Measurements from ENCODE around the gene ST6GALNAC4. TPM values are rescaled to one million over a fixed set of nuclear protein-coding genes. Genes with fewer than 3 reads are reported as not detected.

ST6GALNAC4 gene
- total and polyA plus RNA-seq, 5 donors = 24.3 to 36.7 (median 31.4) TPM

Small RNAs within 50 kb of the gene (microRNA-seq; reads per million reads assigned to microRNA genes)
- gene MIR4672 = 0 reads per million in 2 donors

Other genes starting within 250 kb of the ST6GALNAC4 start
- gene CFAP157, start 210.1 kb downstream of the ST6GALNAC4 start, total RNA-seq = not detected
- 0.18 TPM for gene CFAP157, start 210.1 kb downstream of the ST6GALNAC4 start, polyA plus RNA-seq
- gene PTRH1, start 201.4 kb downstream of the ST6GALNAC4 start, total RNA-seq = 10 to 100 TPM in 3 of 4 donors, 1 to 10 TPM in 1; 8.7 to 15.0 (median 11.6) TPM
- 16.3 TPM for gene PTRH1, start 201.4 kb downstream of the ST6GALNAC4 start, polyA plus RNA-seq
- under 1 TPM in 3 of 4 donors, not detected in 1; 0.06 to 0.14 (median 0.11) TPM for gene TTC16, start 201.0 kb downstream of the ST6GALNAC4 start, total RNA-seq
- 0.14 TPM for gene TTC16, start 201.0 kb downstream of the ST6GALNAC4 start, polyA plus RNA-seq
- gene TOR2A, start 181.7 kb downstream of the ST6GALNAC4 start, total RNA-seq = 1 to 10 TPM; 3.1 to 3.9 (median 3.5) TPM
- gene TOR2A, start 181.7 kb downstream of the ST6GALNAC4 start, polyA plus RNA-seq = 3.7 TPM
- gene SH2D3C, start 138.4 kb downstream of the ST6GALNAC4 start, total RNA-seq = 10 to 100 TPM in 3 of 4 donors, 1 to 10 TPM in 1; 9.4 to 15.5 (median 12.7) TPM
- gene SH2D3C, start 138.4 kb downstream of the ST6GALNAC4 start, polyA plus RNA-seq = 17.4 TPM
- gene CDK9, start 131.0 kb downstream of the ST6GALNAC4 start, total RNA-seq = 10 to 100 TPM; 49.0 to 62.5 (median 58.6) TPM
- gene CDK9, start 131.0 kb downstream of the ST6GALNAC4 start, polyA plus RNA-seq = 37.3 TPM
- gene FPGS, start 114.2 kb downstream of the ST6GALNAC4 start, total RNA-seq = 10 to 100 TPM; 34.1 to 53.1 (median 45.6) TPM
- gene FPGS, start 114.2 kb downstream of the ST6GALNAC4 start, polyA plus RNA-seq = 30.1 TPM
- gene ENG, start 62.4 kb downstream of the ST6GALNAC4 start, total RNA-seq = 100 to 1,000 TPM; 275 to 462 (median 364) TPM
- gene ENG, start 62.4 kb downstream of the ST6GALNAC4 start, polyA plus RNA-seq = 362 TPM
- gene AK1, start 39.4 kb downstream of the ST6GALNAC4 start, total RNA-seq = 100 to 1,000 TPM; 630 to 722 (median 659) TPM
- 811 TPM for gene AK1, start 39.4 kb downstream of the ST6GALNAC4 start, polyA plus RNA-seq
- 10 to 100 TPM; 60.1 to 73.7 (median 65.2) TPM for gene ST6GALNAC6, start 17.4 kb downstream of the ST6GALNAC4 start, total RNA-seq
- 55.9 TPM for gene ST6GALNAC6, start 17.4 kb downstream of the ST6GALNAC4 start, polyA plus RNA-seq
- gene PIP5KL1, start 13.7 kb upstream of the ST6GALNAC4 start, total RNA-seq = 1 to 10 TPM in 1 of 4 donors, under 1 TPM in 1, not detected in 2; 0.29 to 1.3 TPM
- 0.29 TPM for gene PIP5KL1, start 13.7 kb upstream of the ST6GALNAC4 start, polyA plus RNA-seq
- 10 to 100 TPM; 13.6 to 20.0 (median 16.0) TPM for gene DPM2, start 20.8 kb upstream of the ST6GALNAC4 start, total RNA-seq
- 16.4 TPM for gene DPM2, start 20.8 kb upstream of the ST6GALNAC4 start, polyA plus RNA-seq
- gene EEIG1, start 63.9 kb upstream of the ST6GALNAC4 start, total RNA-seq = 10 to 100 TPM; 23.1 to 35.1 (median 31.6) TPM
- 12.7 TPM for gene EEIG1, start 63.9 kb upstream of the ST6GALNAC4 start, polyA plus RNA-seq
- 1 to 10 TPM; 6.1 to 8.7 (median 6.4) TPM for gene NAIF1, start 150.3 kb upstream of the ST6GALNAC4 start, total RNA-seq
- gene NAIF1, start 150.3 kb upstream of the ST6GALNAC4 start, polyA plus RNA-seq = 5.0 TPM
- gene SLC25A25, start 151.2 kb upstream of the ST6GALNAC4 start, total RNA-seq = 10 to 100 TPM in 1 of 4 donors, 1 to 10 TPM in 3; 6.3 to 16.1 (median 7.0) TPM
- 5.8 TPM for gene SLC25A25, start 151.2 kb upstream of the ST6GALNAC4 start, polyA plus RNA-seq
- 100 to 1,000 TPM; 122 to 128 (median 126) TPM for gene PTGES2, start 210.7 kb upstream of the ST6GALNAC4 start, total RNA-seq
- 162 TPM for gene PTGES2, start 210.7 kb upstream of the ST6GALNAC4 start, polyA plus RNA-seq
- gene LCN2, start 232.4 kb upstream of the ST6GALNAC4 start, total RNA-seq = not detected
- gene LCN2, start 232.4 kb upstream of the ST6GALNAC4 start, polyA plus RNA-seq = 0.16 TPM
- 10 to 100 TPM; 41.6 to 58.0 (median 49.1) TPM for gene BBLN, start 243.2 kb upstream of the ST6GALNAC4 start, total RNA-seq
- gene BBLN, start 243.2 kb upstream of the ST6GALNAC4 start, polyA plus RNA-seq = 138 TPM